Raji (cell line): ENCODE measurements around the gene PLEKHH2.
A peak's percentile ranks its signal among the peaks of the same experiment; 100 is the strongest.

ENCODE experiments used
- POLR2A ChIP-seq: IDR thresholded peaks from 2 replicates; pipeline ENCODE4 v1.6.1; 2011; ENCODE audit warnings: low read depth, low read length, control low read depth; ENCODE audit not compliant: insufficient read depth

PLEKHH2 gene

GRCh38 chr2:43737097-43737854 lies 100.2 kb downstream of the PLEKHH2 start:
- TF ChIP-seq POLR2A, result no peak

DNA sequence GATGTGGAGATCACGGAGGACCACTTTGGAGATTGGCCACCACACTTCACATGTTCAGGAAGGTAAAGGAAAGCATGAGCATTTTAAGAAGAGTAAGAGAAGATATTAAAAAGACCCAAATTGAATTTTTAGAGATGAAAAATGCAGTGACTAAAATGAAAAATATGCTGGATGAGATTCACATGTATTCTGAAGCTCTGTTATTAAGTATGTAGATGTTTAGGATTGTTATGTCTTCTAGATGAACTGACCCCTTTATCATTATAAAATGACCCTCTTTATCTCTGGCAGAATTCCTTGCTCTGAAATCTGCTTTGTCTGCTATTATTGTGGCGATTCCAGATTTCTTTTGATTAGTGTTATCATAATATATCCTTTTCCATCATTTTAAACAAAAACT lies 100.8 kb downstream of the PLEKHH2 start:
- TF ChIP-seq POLR2A, result no peak

DNA sequence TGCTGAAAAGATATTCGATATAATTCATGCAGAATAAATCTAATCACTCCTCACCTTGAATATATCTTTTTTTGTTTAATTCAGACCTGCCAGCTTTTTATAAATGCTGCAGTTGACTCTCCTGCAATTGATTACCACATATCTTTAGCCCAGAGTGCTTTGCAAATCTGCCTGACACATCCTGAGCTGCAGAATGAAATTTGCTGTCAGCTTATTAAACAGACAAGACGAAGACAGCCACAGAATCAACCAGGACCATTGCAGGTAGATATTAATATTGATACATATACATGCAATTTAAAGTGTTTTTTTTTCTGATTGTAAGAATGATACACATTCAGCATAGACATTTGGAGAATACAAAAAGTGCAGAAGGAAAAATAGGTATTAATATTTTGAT lies 101.2 kb downstream of the PLEKHH2 start:
- no peak for TF ChIP-seq POLR2A

- no peak for TF ChIP-seq POLR2A
These were observed 106.6 kb downstream of the PLEKHH2 start for GRCh38 chr2:43743706-43744105.

- no peak for TF ChIP-seq POLR2A
These were observed 108.4 kb downstream of the PLEKHH2 start for GRCh38 chr2:43745457-43745856.

- no peak for TF ChIP-seq POLR2A
These were observed 111.3 kb downstream of the PLEKHH2 start for GRCh38 chr2:43748333-43748732.

DNA sequence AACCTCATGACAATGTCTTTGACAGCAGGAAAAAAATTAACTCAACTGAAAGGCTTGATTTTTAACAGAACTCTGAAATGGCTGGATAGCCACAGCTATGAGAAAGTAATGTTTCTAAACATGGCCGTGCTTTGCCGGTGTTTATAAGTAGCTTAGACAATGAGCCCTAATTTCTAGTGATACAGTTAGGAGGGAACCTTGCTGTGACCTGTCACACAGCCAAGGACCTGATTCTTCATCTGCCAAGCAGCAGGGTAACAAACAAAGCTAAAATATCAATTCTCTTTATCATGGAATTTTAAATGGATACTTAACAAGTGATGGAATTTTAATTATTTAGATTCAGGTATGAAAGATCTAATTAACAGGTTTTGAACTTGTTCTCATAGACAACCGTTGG lies 112.5 kb downstream of the PLEKHH2 start:
- no peak for TF ChIP-seq POLR2A

DNA sequence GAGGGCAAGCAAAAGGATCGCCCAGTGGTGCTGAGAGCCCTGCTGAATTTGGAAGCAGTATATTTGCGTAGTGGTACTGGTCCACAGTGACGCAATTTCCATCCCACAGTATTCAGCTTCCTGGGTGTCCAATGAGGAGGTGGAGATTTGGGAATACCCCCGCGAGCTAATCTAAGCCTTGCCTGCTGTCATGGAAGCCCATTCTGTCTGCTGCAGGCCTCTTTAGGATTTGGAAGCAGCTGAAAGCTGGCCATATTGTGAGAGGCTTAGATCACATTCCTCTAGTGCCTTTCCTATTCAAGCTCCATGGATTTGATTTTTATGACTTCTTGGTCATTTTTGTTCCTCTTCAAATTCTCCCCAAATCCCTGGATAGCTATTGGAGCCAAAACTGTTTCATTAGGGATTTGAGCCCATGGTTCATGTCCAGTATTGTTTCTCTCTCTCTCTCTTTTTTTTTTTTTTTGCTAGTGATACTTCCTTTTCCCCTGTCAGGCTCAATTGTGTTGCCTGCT lies 114.5 kb downstream of the PLEKHH2 start:
- no peak for TF ChIP-seq POLR2A

DNA sequence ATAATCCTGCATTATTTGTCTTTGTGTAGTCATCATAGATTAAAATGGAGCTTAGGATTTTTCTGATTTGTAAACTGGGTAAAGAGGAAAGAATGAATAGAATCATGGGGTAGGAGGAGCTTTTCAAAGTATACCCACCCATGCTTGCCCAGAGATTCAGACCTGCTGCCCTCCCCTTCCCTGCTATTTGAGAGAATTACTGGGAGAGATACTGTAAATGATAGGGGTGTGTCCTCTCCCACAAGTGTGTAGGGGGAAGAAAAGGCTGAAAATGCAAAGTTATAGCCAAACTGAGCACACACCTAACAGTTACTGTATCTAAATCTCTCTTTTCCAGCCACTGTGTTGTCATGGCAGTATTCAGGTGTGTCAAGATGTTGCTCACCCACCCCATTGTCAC lies 115.2 kb downstream of the PLEKHH2 start:
- no peak for TF ChIP-seq POLR2A

DNA sequence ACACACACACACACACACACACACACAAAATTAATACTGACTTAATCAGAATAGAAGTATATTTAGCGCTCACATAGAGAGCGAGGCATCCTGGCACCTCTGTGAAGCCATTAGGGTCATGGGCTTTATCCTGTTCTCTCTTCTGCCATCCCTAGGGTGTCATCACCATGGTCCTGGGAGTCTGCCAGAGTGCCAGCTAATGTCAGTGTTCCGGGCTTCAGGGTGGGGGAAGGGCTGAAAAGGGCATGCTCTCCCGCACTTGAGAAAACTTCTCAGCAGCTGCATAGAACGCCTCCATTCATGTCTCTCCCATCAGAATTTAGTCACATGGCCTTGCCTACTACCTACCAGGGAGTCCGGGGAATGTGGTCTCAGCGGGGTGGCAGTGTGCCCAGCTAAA lies 117.1 kb downstream of the PLEKHH2 start:
- TF ChIP-seq POLR2A, result no peak

- no peak for TF ChIP-seq POLR2A
These were observed 121.7 kb downstream of the PLEKHH2 start for GRCh38 chr2:43758739-43759138.

DNA sequence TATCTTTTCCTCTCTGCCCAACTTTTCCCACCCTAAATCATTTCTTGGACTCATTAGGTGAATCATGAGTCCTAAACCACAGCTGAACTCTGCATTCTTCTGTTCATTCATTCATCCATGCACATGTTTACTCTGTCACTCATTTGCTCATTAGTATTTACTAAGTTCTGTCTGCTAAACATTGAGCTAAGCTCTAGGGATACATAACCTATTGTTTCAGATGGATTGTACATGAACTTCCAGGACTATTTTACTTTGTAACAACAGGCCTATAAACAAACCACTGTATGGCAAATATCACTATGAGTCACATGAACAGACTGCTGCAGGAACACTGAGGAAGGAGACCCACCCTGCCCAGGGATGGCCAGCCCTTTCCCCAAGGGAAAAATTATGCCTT lies 122.1 kb downstream of the PLEKHH2 start:
- no peak for TF ChIP-seq POLR2A

DNA sequence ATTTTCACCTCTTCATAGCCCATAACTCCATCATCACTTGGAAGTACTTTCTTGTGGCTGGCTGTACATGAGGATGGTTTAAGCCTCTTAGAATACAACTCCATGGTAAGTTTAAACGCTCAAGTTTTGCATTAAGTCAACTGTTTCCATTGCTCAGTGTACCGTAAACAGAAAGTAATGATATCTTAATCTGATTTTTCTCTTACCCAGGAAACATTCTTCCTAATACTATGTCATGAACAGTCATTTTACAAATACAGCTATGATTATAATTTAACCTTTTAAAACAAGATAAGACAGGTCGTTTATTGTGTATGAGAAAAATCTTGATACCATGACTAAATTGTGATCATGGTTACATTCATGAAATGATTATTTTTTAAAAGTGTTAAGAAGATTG lies 125.2 kb downstream of the PLEKHH2 start:
- no peak for TF ChIP-seq POLR2A

DNA sequence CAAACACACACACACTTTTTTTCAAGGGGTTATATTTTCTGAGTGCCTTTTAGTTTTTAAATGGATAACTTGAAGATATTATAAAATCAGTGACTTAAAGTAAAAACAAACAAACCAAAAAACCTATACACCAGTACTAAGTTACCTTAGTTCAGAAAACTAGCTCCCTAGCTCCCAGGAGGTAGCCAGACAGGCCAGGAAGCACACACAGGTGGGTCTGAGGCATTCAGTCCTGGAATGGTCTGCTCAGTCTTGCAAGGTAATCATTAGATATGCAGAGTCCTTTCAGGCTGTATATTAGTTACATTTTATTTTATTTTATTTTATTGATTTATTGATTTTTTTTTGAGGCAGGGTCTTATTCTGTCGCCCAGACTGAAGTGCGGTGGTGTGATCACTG lies 126.0 kb downstream of the PLEKHH2 start:
- TF ChIP-seq POLR2A, result no peak

DNA sequence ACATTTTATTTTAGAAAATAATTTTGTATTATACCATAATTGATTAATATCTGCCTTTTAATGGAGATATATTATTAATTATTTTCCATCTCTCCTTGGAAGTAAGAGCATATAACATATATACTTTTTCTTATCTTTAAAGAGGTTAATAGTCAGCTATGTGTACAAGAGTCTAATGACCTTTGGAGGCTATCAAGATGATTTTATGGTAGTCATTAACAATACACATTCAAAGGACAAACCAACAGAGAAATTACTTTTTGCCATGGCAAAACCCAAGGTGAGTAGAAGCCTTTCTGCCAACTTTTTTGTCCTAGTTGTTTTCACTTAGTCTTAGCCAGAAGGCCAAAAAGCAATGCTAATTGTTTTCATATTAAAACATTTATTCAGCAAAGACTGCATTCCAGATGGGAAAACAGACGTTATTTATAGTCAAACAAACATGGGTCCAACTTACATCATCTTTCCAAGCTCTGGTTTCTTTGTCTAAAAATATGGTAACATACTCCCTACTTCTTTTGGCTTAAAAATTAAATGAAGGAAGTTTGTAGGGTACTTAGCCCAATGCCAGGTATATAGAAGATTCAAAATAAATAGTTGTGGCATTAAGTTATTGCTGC lies 127.1 kb downstream of the PLEKHH2 start:
- TF ChIP-seq POLR2A, result no peak

- no peak for TF ChIP-seq POLR2A
These were observed 128.9 kb downstream of the PLEKHH2 start for GRCh38 chr2:43766006-43766405.

GRCh38 chr2:43773876-43774613 lies 137.0 kb downstream of the PLEKHH2 start, which contains the start of gene DYNC2LI1:
TSS of gene DYNC2LI1 (plus strand) at chr2:43774039. CDS start at chr2:43774139, 100 bp downstream.
- peak; percentile 69 for TF ChIP-seq POLR2A

DNA sequence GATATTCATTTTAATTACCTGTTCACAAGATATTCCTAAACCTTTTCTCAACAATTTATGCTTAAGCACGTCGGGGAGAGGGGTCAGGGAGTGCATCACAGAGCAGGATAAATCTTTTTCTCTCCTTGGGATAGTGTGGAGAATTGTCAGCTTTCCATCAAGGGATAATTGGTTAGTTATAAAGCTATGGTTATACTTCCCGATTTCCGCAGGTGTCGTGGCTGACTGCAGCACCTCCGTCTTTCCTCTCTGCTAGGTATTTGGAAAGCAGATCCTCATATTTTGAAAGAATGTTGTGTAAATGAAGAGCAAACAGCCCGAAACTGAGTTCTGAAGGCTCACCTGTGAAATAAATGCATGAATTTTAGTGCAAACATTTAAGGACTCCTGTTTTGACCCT lies 137.6 kb downstream of the PLEKHH2 start:
- no peak for TF ChIP-seq POLR2A
